ENCODE results near the gene IGF1R.

The IGF1R gene

DNA sequence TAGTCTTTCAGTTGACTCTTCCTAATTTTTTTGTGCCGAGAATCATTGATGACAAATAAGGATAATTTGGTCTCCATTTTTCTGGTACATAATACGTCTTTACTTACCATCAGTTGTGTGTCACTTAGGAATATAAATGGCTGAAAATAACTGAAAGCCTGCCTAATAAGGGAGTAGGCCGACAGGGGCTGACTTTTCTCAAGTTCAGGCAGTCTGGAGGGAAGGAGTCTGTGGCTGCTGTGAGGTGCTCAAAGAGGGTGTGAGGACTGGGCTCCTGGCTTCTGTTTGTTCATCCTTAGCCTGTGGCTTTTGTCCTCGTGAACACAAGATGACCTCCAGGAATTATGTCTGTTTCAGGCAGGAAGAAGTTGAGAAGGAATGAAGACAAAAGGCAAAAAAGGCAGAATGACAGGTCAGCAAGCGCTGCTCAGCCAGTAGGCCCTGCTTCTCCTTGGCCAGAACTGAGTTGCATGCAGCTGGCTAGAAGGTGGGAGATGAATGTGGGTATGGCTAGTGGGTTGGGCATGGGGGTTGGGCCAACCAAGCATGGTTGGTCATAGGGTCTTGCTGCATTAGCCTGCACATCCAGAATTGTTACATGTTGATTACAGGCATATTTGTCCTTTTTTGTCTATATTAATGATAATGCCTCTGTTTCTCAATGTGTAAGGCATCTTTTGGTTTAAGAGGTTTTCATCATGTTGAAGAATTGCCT, 29.2 kb downstream of the IGF1R start:
- Histone ChIP-seq H3K4me3 (ENCODE audit: low read length) (no peak overlapping the region), H3K27me3 (ENCODE audit: control insufficient read depth, insufficient read depth, low read length) (no peaks in the 10 kb centered on the region), H3K4me1 (ENCODE audit: control insufficient read depth, insufficient read depth, low read length) (no peaks in the 10 kb centered on the region), H3K9me3 (replicated peaks; ENCODE audit: low read length) (no peaks in the 10 kb centered on the region), H3K36me3 (ENCODE audit: insufficient read depth, low read length) (no peaks in the 10 kb centered on the region), H3K9ac (ENCODE audit: low read depth, low read length) (no peak overlapping the region), H3K4me2 (ENCODE audit: low read length) (no peak overlapping the region)

DNA sequence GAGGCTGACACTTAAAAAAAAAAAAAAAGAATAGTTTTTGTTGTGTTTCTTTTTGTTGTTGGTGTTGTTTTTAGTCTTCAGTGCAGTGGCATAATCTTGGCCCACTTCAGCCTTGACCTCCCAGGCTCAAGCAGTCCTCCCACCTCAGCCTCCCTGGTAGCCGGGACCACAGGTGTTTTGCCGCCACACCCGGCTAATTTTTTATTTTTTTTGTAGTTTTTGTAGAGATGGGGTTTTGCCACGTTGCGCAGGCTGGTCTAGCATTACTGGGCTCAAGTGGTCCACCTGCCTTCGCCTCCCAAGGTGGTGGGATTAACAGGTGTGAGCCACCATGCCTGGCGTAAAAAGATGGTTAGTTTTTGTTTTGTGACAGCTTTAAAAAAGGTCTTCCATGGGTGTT, 30.1 kb downstream of the IGF1R start:
- Histone ChIP-seq H3K36me3 (ENCODE audit: insufficient read depth, low read length) (no peaks in the 10 kb centered on the region), H3K9me3 (replicated peaks; ENCODE audit: low read length) (no peaks in the 10 kb centered on the region), H3K4me2 (ENCODE audit: low read length) (no peak overlapping the region), H3K27me3 (ENCODE audit: control insufficient read depth, insufficient read depth, low read length) (no peaks in the 10 kb centered on the region), H3K9ac (ENCODE audit: low read depth, low read length) (no peak overlapping the region), H3K4me3 (ENCODE audit: low read length) (no peak overlapping the region), H3K4me1 (ENCODE audit: control insufficient read depth, insufficient read depth, low read length) (peaks cover 7% of the 10 kb centered on the region)

DNA sequence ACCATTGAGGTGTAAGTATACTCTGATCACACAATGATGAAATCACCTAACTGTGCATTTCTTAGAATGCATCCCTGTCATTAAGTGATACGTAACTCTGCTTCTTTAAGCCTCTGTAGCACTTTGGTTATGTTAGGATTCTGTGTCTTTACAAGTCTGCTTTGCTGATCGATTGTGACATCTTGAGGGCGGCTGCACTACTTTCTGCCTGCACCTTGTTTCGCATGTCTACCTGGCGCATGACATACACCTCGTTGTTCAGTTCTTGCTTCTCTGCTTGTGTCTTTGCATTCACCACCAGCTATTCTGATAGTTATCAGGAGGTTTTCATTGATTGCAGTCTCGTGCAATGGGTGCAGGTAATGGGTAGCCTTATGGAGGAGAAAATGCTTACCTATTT, 32.7 kb downstream of the IGF1R start:
- Histone ChIP-seq H3K4me1 (ENCODE audit: control insufficient read depth, insufficient read depth, low read length) (peaks cover 30% of the 10 kb centered on the region), H3K4me3 (ENCODE audit: low read length) (no peak overlapping the region), H3K36me3 (ENCODE audit: insufficient read depth, low read length) (no peaks in the 10 kb centered on the region), H3K4me2 (ENCODE audit: low read length) (no peak overlapping the region), H3K9me3 (replicated peaks; ENCODE audit: low read length) (no peaks in the 10 kb centered on the region), H3K27me3 (ENCODE audit: control insufficient read depth, insufficient read depth, low read length) (no peaks in the 10 kb centered on the region), H3K9ac (ENCODE audit: low read depth, low read length) (no peak overlapping the region)

DNA sequence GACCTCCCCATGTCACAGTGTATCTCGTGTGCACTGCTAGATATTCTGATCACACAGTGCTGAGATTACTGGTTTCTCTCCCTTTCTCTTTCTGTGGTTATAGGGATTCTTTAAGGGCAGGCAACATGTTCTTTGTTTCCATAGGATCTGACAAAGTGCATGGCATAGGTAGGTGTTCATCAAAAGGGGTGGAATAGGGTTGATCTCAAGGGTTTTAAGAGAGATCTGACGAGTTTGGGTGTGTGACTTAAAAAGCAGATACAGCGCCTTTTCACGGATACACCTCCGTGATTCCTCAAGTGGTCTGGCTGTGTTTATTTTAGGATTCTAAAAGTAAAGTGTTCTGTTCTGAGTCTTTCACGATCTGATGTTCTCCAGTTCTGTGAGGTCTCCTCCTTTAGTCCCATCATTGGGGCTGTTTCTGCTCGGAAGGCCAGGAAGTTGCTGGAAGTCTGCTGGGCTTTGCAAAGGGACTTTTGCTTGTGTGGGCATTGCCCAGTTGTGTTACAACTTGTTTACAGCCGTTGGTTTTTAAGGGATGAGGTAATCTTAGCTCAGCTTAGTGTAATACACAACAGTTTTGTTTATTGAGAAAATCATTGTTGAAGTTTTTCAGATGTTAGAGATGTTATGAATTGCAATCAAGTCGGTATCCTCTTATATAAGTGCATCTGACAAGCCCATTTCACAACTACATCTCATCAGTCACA, 34.8 kb downstream of the IGF1R start:
- Histone ChIP-seq H3K36me3 (ENCODE audit: insufficient read depth, low read length) (no peaks in the 10 kb centered on the region), H3K9me3 (replicated peaks; ENCODE audit: low read length) (no peaks in the 10 kb centered on the region), H3K4me1 (ENCODE audit: control insufficient read depth, insufficient read depth, low read length) (peaks cover 30% of the 10 kb centered on the region), H3K27me3 (ENCODE audit: control insufficient read depth, insufficient read depth, low read length) (no peaks in the 10 kb centered on the region), H3K4me2 (ENCODE audit: low read length) (peak overlapping the region; percentile 49), H3K9ac (ENCODE audit: low read depth, low read length) (no peak overlapping the region), H3K4me3 (ENCODE audit: low read length) (no peak overlapping the region)

DNA sequence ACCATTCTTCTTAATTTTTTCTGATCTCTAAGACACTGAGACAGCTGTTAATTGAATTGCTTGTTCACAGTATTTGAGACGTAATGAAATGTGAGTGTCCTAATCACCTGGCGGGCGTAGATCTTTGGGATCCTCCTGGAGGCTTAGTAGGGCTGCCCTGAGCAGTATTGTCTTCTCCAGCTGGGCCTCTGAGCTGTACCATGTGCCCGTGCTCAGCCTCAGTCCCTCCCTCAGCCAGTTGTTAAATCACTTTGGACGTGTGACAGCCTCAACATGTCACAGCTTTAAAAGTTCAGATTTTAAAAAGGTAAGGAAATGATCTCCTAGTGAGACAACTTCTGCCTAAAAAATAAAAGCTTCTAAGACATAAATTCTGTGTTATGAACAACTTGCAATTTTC, 35.5 kb downstream of the IGF1R start:
- peaks cover 32% of the 10 kb centered on the region for H3K4me1 ChIP-seq (ENCODE audit: control insufficient read depth, insufficient read depth, low read length)
- H3K27me3 ChIP-seq (ENCODE audit: control insufficient read depth, insufficient read depth, low read length), result no peaks in the 10 kb centered on the region
- no peaks in the 10 kb centered on the region for H3K9me3 ChIP-seq (replicated peaks; ENCODE audit: low read length)
- no peak overlapping the region for H3K4me3 ChIP-seq (ENCODE audit: low read length)
- no peaks in the 10 kb centered on the region for H3K36me3 ChIP-seq (ENCODE audit: insufficient read depth, low read length)
- no peak overlapping the region for H3K9ac ChIP-seq (ENCODE audit: low read depth, low read length)
- H3K4me2 ChIP-seq (ENCODE audit: low read length), result peak overlapping the region; percentile 49

DNA sequence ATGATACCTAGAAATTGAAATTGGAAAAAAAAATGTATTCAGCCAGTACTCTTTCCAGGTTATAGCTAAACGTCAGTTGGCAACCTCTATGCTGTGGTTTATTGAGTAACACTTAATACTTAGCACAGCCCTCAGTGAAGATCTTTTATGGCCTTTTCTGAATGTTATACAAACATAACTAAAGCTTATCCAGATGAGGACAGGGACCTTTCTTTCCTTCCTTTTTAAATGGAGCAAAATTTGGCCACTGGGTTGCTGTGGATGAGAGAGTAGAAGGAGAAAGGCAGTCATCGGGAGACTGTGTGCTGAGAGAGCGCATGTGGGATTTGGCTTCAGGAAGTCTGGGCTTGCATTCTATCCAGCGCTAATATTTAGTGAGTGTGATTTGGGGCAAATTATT, 36.1 kb downstream of the IGF1R start:
- H3K4me3 ChIP-seq (ENCODE audit: low read length), result no peak overlapping the region
- H3K9ac ChIP-seq (ENCODE audit: low read depth, low read length), result no peak overlapping the region
- H3K4me2 ChIP-seq (ENCODE audit: low read length), result peak overlapping the region; percentile 49
- H3K9me3 ChIP-seq (replicated peaks; ENCODE audit: low read length), result no peaks in the 10 kb centered on the region
- no peaks in the 10 kb centered on the region for H3K27me3 ChIP-seq (ENCODE audit: control insufficient read depth, insufficient read depth, low read length)
- no peaks in the 10 kb centered on the region for H3K36me3 ChIP-seq (ENCODE audit: insufficient read depth, low read length)
- peaks cover 35% of the 10 kb centered on the region for H3K4me1 ChIP-seq (ENCODE audit: control insufficient read depth, insufficient read depth, low read length)

DNA sequence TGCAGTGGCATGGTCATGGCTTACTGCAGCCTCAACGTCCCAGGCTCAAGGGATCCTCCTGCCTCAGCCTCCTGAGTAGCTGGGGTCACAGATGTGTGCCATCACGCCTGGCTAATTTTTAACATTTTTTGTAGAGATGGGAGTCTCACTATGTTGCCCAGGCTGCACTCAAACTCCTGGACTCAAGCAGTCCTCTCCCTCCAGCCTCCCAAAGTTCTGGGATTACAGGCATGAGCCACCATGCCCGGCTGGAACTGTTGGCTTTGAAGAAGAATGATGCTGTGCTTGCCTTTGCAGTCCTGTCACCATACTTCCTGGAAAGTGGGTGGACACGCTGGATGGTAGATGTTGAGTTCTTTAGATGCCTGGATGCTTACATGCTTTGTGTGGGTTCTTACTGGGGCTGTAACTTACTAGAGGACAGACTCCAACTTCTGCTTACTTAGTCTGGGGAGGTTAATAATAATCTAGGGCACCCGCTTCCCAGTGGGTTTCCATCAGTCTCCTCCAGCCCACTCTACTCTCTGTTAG, 36.7 kb downstream of the IGF1R start:
- peak overlapping the region; percentile 49 for H3K4me2 ChIP-seq (ENCODE audit: low read length)
- no peaks in the 10 kb centered on the region for H3K36me3 ChIP-seq (ENCODE audit: insufficient read depth, low read length)
- H3K9ac ChIP-seq (ENCODE audit: low read depth, low read length), result no peak overlapping the region
- peaks cover 40% of the 10 kb centered on the region for H3K4me1 ChIP-seq (ENCODE audit: control insufficient read depth, insufficient read depth, low read length)
- no peaks in the 10 kb centered on the region for H3K9me3 ChIP-seq (replicated peaks; ENCODE audit: low read length)
- no peaks in the 10 kb centered on the region for H3K27me3 ChIP-seq (ENCODE audit: control insufficient read depth, insufficient read depth, low read length)
- H3K4me3 ChIP-seq (ENCODE audit: low read length), result no peak overlapping the region

DNA sequence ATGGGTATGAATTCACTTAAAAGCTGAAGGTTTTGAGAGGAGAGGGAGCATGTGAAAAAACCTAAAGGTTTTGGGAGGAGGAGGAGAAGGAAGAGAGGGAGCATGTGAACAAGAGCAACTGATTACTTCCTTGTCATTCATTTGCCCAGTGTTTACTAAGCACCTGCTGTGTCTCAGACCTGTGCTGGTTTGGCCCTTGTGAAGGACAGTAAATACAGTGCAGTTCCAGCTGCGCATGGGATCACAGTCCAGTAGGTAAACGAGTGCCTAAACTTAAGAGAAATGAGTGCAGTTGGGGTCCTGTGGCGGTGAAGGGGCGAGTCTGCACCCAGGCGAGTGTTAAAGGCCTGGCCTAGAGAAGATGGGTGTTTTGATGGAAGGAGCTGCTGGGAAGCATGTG, 38.6 kb downstream of the IGF1R start:
- Histone ChIP-seq H3K27me3 (ENCODE audit: control insufficient read depth, insufficient read depth, low read length) (no peaks in the 10 kb centered on the region), H3K4me1 (ENCODE audit: control insufficient read depth, insufficient read depth, low read length) (peaks cover 46% of the 10 kb centered on the region), H3K36me3 (ENCODE audit: insufficient read depth, low read length) (no peaks in the 10 kb centered on the region), H3K4me3 (ENCODE audit: low read length) (no peak overlapping the region), H3K9me3 (replicated peaks; ENCODE audit: low read length) (no peaks in the 10 kb centered on the region), H3K9ac (ENCODE audit: low read depth, low read length) (no peak overlapping the region), H3K4me2 (ENCODE audit: low read length) (no peak overlapping the region)

DNA sequence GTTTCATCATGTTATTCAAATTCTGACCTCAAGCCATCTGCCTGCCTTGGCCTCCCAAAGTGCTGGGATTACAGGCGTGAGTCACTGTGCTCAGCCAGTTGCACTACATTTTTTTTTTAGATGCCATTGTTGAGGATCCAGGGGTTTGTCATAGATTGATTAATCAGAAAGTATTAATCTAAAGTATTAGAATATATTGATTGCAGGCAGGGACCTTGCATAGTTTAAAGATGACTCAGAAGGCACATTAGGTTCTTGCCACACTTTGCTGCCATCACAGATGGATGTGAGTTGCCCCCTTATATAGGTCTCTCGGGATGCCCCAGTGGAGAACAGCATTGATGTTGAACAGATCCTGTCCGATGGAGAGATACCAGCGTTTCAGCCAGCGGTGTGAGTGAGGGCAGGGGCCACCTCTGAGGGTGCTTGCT, 41.1 kb downstream of the IGF1R start:
- H3K4me1 ChIP-seq (ENCODE audit: control insufficient read depth, insufficient read depth, low read length), result peaks cover 30% of the 10 kb centered on the region
- H3K4me3 ChIP-seq (ENCODE audit: low read length), result no peak overlapping the region
- no peaks in the 10 kb centered on the region for H3K27me3 ChIP-seq (ENCODE audit: control insufficient read depth, insufficient read depth, low read length)
- H3K9me3 ChIP-seq (replicated peaks; ENCODE audit: low read length), result no peaks in the 10 kb centered on the region
- H3K36me3 ChIP-seq (ENCODE audit: insufficient read depth, low read length), result no peaks in the 10 kb centered on the region
- no peak overlapping the region for H3K4me2 ChIP-seq (ENCODE audit: low read length)
- no peak overlapping the region for H3K9ac ChIP-seq (ENCODE audit: low read depth, low read length)

DNA sequence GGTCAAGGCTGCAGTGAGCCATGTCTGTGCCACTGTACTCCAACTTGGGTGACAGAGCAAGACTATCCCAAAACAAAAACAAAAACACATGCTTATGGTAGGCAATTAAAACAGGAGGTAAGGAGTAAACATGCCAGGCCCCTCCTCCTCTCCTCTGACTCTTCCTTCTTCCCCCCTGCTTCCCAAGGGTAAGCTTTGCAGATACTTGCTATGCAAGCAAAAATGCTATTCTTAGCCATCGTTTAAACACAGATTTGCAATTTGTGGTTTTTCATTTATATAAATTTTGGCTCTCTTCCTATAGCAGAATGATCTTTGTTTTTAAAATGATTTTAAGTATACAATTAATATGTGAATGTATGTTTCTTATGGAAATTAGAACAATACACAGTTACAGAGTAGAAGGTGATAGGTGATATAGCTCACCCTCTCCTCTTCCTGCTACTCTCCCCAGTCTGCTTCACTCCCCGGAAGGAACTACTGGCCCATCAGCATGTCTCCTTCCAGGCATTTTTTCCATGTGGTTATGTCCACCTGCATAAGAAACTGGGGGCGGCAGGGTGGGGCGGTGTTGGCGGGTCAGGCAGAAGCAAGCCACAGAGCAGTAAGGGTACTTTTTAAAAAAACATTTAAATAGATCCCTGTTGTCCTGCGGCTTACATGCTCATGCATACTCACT, 42.1 kb downstream of the IGF1R start:
- Histone ChIP-seq H3K4me3 (ENCODE audit: low read length) (no peak overlapping the region), H3K36me3 (ENCODE audit: insufficient read depth, low read length) (no peaks in the 10 kb centered on the region), H3K4me2 (ENCODE audit: low read length) (no peak overlapping the region), H3K4me1 (ENCODE audit: control insufficient read depth, insufficient read depth, low read length) (peaks cover 21% of the 10 kb centered on the region), H3K27me3 (ENCODE audit: control insufficient read depth, insufficient read depth, low read length) (no peaks in the 10 kb centered on the region), H3K9ac (ENCODE audit: low read depth, low read length) (no peak overlapping the region), H3K9me3 (replicated peaks; ENCODE audit: low read length) (no peaks in the 10 kb centered on the region)

DNA sequence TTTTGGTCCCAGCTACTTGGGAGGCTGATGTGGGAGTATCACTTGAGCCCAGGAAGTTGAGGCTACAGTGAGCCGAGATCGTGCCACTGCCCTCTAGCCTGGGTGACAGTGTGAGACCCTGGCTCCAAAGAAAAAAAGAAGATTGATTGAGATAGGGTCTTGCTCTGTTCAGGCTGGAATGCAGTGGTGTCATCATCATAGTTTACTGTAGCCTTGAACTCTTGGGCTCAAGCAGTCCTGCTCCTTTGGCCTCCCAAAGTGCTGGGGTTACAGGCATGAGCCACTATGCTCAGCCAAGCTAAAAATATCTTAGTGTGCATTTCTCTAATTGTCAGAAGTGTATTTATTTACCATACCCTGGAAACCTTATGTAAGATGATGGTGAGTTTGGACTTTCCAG, 43.9 kb downstream of the IGF1R start:
- Histone ChIP-seq H3K4me2 (ENCODE audit: low read length) (no peak overlapping the region), H3K27me3 (ENCODE audit: control insufficient read depth, insufficient read depth, low read length) (no peaks in the 10 kb centered on the region), H3K4me1 (ENCODE audit: control insufficient read depth, insufficient read depth, low read length) (peaks cover 16% of the 10 kb centered on the region), H3K9ac (ENCODE audit: low read depth, low read length) (no peak overlapping the region), H3K9me3 (replicated peaks; ENCODE audit: low read length) (no peaks in the 10 kb centered on the region), H3K36me3 (ENCODE audit: insufficient read depth, low read length) (no peaks in the 10 kb centered on the region), H3K4me3 (ENCODE audit: low read length) (no peak overlapping the region)

All from skeletal muscle satellite cell (primary cell).